ENCODE results near the gene STAM2. TPM values are rescaled to one million over a fixed set of nuclear protein-coding genes. Genes with fewer than 3 reads are reported as not detected.

The STAM2 gene
- total RNA-seq (10 to 100 TPM; 34.2 to 37.4 TPM), polyA plus RNA-seq (ENCODE audit: insufficient read length in 6 of 6) (10 to 100 TPM; 40.2 to 47.6 (median 44.8) TPM)
- long read RNA-seq, donor 1, full-length matches to known transcripts, result 10 of 15 reads
- long read RNA-seq, donor 1, partial matches to known transcripts, result 0 of 15 reads
- long read RNA-seq, donor 1, other reads (novel, unspliced or antisense), result 5 of 15 reads
- long read RNA-seq, donor 2, full-length matches to known transcripts, result 9 of 9 reads
- long read RNA-seq, donor 2, partial matches to known transcripts, result 0 of 9 reads
- long read RNA-seq, donor 2, other reads (novel, unspliced or antisense), result 0 of 9 reads
- long read RNA-seq, donor 3, full-length matches to known transcripts, result 8 of 8 reads
- long read RNA-seq, donor 3, partial matches to known transcripts, result 0 of 8 reads
- long read RNA-seq, donor 3, other reads (novel, unspliced or antisense), result 0 of 8 reads
- long read RNA-seq, donor 4, partial matches to known transcripts, result 5 of 5 reads
- long read RNA-seq, donor 4, other reads (novel, unspliced or antisense), result 0 of 5 reads
- long read RNA-seq, donor 5, full-length matches to known transcripts, result 8 of 14 reads
- long read RNA-seq, donor 5, partial matches to known transcripts, result 6 of 14 reads
- long read RNA-seq, donor 5, other reads (novel, unspliced or antisense), result 0 of 14 reads
- long read RNA-seq, donor 6, partial matches to known transcripts, result 0 of 4 reads
- long read RNA-seq, donor 6, other reads (novel, unspliced or antisense), result 0 of 4 reads
- long read RNA-seq, donor 7, full-length matches to known transcripts, result 4 of 4 reads
- long read RNA-seq, donor 7, partial matches to known transcripts, result 0 of 4 reads
- long read RNA-seq, donor 7, other reads (novel, unspliced or antisense), result 0 of 4 reads
- long read RNA-seq, donor 8, full-length matches to known transcripts, result 8 of 8 reads
- long read RNA-seq, donor 8, partial matches to known transcripts, result 0 of 8 reads
- long read RNA-seq, donor 8, other reads (novel, unspliced or antisense), result 0 of 8 reads
- long read RNA-seq, donor 9, result 0 reads
- long read RNA-seq, donor 10, full-length matches to known transcripts, result 2 of 4 reads
- long read RNA-seq, donor 10, partial matches to known transcripts, result 1 of 4 reads
- long read RNA-seq, donor 10, other reads (novel, unspliced or antisense), result 1 of 4 reads
- long read RNA-seq, donor 11, full-length matches to known transcripts, result 11 of 11 reads
- long read RNA-seq, donor 11, partial matches to known transcripts, result 0 of 11 reads
- long read RNA-seq, donor 11, other reads (novel, unspliced or antisense), result 0 of 11 reads
- long read RNA-seq, donor 12, full-length matches to known transcripts, result 10 of 10 reads
- long read RNA-seq, donor 12, partial matches to known transcripts, result 0 of 10 reads
- long read RNA-seq, donor 12, other reads (novel, unspliced or antisense), result 0 of 10 reads

DNA sequence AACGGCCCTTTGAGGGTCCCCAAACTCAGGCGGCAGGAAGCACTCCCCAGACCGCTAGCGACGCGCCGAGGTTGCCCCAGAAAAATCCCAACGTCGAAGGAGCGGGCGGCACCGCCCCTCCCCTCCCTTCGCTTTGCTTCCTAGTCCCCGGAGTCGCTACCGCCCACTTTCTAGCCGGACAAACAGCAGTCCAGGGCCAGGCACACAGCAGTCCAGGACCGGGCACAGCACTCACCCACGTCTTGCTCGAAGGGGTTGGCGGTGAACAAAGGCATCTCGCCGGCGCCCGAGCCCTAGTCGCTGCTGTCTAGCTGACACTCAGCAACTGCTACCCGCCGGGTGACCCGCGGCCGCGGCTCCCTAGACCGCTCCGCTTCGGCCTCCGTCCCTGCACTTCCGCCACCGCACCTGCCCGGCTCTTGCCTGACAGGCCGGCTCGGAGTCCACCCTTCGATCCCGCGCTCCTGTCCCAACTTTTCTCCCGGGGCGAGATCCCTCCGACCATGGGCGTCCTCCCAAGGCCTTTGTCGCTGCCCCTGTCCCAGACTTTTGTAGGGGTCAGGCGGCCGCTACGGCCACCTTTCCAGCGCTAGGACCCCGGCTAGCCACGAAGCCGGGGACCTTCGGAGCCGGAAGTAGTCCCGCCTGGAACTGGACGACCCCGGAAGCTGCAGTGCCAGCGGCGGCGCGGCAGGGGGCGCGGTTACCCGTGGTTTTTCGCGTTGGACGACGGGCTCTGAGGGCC lies at the start of gene STAM2:
Gene STAM2, minus strand, starts transcription at position 396 of the 745 bp plus-strand sequence. Its CDS starts 121 bp downstream, at position 275.
- intact Hi-C loops (cut with DNase I), result no loop called here
- peak within 1 kb of the TSS; percentile 53 to 67 for H3K4me3 ChIP-seq
- DNase-seq (peak; percentile 93 to 98 (median 96)), ATAC-seq (peak; percentile 94)
- H3K36me3 ChIP-seq, result no peaks in the 10 kb centered on the region
- H3K27me3 ChIP-seq, result no peaks in the 10 kb centered on the region
- TF ChIP-seq CTCF (IDR thresholded peaks at IDR 0.05), result peak; percentile 80 to 99
- peak within 1 kb of the TSS; percentile 93 to 99 for H3K27ac ChIP-seq
- peaks cover 24 to 48% of the 10 kb centered on the region in 2 donors for H3K4me1 ChIP-seq
- no peaks in the 10 kb centered on the region for H3K9me3 ChIP-seq

- Histone ChIP-seq H3K4me3 (no peak overlapping the region), H3K27me3 (no peaks in the 10 kb centered on the region), H3K36me3 (no peaks in the 10 kb centered on the region), H3K9me3 (no peaks in the 10 kb centered on the region), H3K4me1 (peaks cover 5 to 12% of the 10 kb centered on the region in 2 donors), H3K27ac (peak overlapping the region in 1 of 2 donors; percentile 19)
- DNase-seq (peak in 2 of 4 donors; percentile 58 to 60), ATAC-seq (peak; percentile 67)
- TF ChIP-seq CTCF (IDR thresholded peaks at IDR 0.05), result no peak
- intact Hi-C loops (cut with DNase I), result no loop called here
Observed at GRCh38 chr2:152223977-152224376, 48.4 kb upstream of the STAM2 start.

- Histone ChIP-seq H3K4me1 (peaks cover 4 to 12% of the 10 kb centered on the region in 2 donors), H3K4me3 (no peak overlapping the region), H3K27ac (peak overlapping the region in 1 of 2 donors; percentile 49), H3K27me3 (no peaks in the 10 kb centered on the region), H3K9me3 (no peaks in the 10 kb centered on the region), H3K36me3 (no peaks in the 10 kb centered on the region)
- ATAC-seq (peak; percentile 56), DNase-seq (peak in 2 of 4 donors; percentile 88 to 91)
- no peak for TF ChIP-seq CTCF (IDR thresholded peaks at IDR 0.05)
- intact Hi-C loops (cut with DNase I), result no loop called here
Observed at GRCh38 chr2:152222975-152223637, 47.5 kb upstream of the STAM2 start.

DNA sequence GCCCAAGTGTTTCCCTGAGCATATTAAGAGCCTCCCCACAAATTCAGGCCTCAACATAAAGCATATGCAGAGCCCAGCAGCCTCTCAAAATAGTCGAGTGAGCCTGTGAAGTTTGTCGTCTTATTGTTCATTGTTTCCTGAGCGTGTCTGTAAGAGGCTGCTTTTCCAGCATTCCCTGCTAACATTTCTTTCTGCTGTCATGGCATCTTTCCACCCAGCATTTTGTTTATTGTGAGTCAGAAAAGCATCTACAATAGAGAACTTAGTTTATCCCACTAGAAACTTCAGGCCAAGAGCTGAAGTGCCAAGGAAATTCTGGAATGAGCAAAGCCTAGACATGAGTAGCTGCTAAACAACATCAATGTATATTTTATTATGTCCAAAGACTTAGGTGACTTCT lies 46.3 kb upstream of the STAM2 start:
- Histone ChIP-seq H3K27me3 (no peaks in the 10 kb centered on the region), H3K9me3 (no peaks in the 10 kb centered on the region), H3K4me3 (no peak overlapping the region), H3K4me1 (peaks cover 0 to 12% of the 10 kb centered on the region in 2 donors), H3K27ac (no peak overlapping the region), H3K36me3 (no peaks in the 10 kb centered on the region)
- no peak for TF ChIP-seq CTCF (IDR thresholded peaks at IDR 0.05)
- intact Hi-C loops (cut with DNase I), result no loop called here
- DNase-seq, result peak in 2 of 4 donors; percentile 61 to 68
- no peak for ATAC-seq

All from left lung (tissue), 14 donors.